Stomach (tissue), 4 donors: ENCODE data around the gene DLG2.

Experiments used
- EP300 ChIP-seq: sonication (generic); formaldehyde crosslinking; IDR thresholded peaks from one replicate; pipeline ENCODE4 v1.6.1; 2017; ENCODE audit warnings: antibody characterized with exemption
- POLR2A ChIP-seq, 4 donors: fragments of 450-650 bp; IDR thresholded peaks; one replicate each; pipeline ENCODE4 v1.6.1; 2016; ENCODE audit warnings: antibody characterized with exemption in 4 of 4, control low read depth in 2 of 4, mild to moderate bottlenecking in 1 of 4, moderate library complexity in 1 of 4
- POLR2AphosphoS5 ChIP-seq, 3 donors: sonication (generic); formaldehyde crosslinking; IDR thresholded peaks; one replicate each; pipeline ENCODE4 v1.6.1; 2016; ENCODE audit warnings: antibody characterized with exemption in 3 of 3
- TF ChIP-seq, protein P1 (sequence below), 7 experiments: fragments of 450-650 bp in 4 of 7; fragments of 200-600 bp in 3 of 7; sonication (generic) in 3 of 7; IDR thresholded peaks; one replicate each; pipeline ENCODE4 v1.5.1; 2016 to 2019; ENCODE audit warnings: antibody characterized with exemption in 7 of 7, control low read depth in 2 of 7, mild to moderate bottlenecking in 1 of 7

DNA sequence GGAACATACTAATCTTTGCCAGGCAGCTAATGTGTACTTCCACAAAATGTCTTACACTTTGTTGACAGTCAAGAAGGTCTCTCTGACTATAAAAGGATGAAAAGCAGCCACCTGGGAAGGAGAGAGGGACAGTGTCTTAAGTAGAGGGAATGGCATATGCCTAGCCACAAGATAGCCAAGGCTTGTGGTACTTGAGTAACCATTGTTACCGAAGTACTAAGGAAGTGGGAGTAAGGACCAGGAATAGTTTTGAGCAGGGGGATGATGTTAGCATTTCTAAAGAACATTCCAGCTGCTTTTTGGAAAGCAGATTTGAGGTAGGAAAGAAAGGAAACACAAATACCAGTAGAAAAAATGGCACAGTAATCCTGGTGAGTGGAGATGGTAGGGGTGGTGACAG lies 24.0 kb upstream of the DLG2 start:
- TF ChIP-seq POLR2AphosphoS5 (IDR thresholded peaks at IDR 0.05) (no peak), POLR2A (IDR thresholded peaks at IDR 0.05) (no peak), EP300 (no peak)
- TF ChIP-seq, protein P1, sequence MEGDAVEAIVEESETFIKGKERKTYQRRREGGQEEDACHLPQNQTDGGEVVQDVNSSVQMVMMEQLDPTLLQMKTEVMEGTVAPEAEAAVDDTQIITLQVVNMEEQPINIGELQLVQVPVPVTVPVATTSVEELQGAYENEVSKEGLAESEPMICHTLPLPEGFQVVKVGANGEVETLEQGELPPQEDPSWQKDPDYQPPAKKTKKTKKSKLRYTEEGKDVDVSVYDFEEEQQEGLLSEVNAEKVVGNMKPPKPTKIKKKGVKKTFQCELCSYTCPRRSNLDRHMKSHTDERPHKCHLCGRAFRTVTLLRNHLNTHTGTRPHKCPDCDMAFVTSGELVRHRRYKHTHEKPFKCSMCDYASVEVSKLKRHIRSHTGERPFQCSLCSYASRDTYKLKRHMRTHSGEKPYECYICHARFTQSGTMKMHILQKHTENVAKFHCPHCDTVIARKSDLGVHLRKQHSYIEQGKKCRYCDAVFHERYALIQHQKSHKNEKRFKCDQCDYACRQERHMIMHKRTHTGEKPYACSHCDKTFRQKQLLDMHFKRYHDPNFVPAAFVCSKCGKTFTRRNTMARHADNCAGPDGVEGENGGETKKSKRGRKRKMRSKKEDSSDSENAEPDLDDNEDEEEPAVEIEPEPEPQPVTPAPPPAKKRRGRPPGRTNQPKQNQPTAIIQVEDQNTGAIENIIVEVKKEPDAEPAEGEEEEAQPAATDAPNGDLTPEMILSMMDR (IDR thresholded peaks at IDR 0.05), result no peak
